ENCODE results near the gene SLIT1. TPM values are rescaled to one million over a fixed set of nuclear protein-coding genes. Genes with fewer than 3 reads are reported as not detected.

The SLIT1 gene
- total and polyA plus RNA-seq, 2 of the 8 experiments (the other 6 are each of a cell fraction or from before 2014, with no cell fraction given) = 0.70 to 0.88 TPM

DNA sequence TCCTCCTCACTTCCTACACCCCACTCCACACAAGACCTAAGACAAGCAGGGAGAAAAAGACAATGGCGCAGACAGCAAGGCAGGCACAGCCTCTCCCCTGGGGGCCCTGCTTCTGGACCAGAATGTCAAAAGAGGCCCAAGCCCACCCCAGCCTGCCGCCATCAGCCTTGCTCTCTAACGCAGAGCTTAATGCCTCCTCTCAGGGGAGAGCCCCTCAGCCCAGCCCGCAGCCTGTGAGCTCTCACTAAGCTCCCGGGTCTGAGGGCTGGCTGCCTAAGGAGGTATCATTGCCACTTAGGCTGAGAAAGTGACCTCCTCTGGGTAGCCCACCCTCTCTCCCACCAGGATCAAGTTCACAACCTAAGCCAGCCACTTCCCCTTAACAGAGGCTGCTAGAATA lies 16.7 kb downstream of the SLIT1 start (continued):
- TF ChIP-seq RNF2 (IDR thresholded peaks at IDR 0.05; ENCODE audit: borderline replicate concordance, low read depth, low read length, missing control alignments, poor library complexity, severe bottlenecking) (no peak), SP4 (IDR thresholded peaks at IDR 0.05; ENCODE audit: low read length) (no peak), CEBPB (IDR thresholded peaks at IDR 0.05; ENCODE audit: low read depth, low read length) (no peak)

Data from H1 (cell line).